ENCODE data around the gene DLEC1. TPM values are rescaled to one million over a fixed set of nuclear protein-coding genes. Genes with fewer than 3 reads are reported as not detected.

Gene DLEC1
- total and polyA plus RNA-seq, 9 of the 15 experiments (the other 6 are each of a cell fraction or from before 2014, with no cell fraction given), result 0.07 to 0.08 TPM; not detected in 7

GRCh38 chr3:38018296-38019266 lies 20.4 kb upstream of the DLEC1 start (continued):
- TF ChIP-seq, protein P1, sequence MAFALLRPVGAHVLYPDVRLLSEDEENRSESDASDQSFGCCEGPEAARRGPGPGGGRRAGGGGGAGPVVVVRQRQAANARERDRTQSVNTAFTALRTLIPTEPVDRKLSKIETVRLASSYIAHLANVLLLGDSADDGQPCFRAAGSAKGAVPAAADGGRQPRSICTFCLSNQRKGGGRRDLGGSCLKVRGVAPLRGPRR (CRISPR knock-in tag; IDR thresholded peaks at IDR 0.05), result no peak
- TF ChIP-seq, protein P2, sequence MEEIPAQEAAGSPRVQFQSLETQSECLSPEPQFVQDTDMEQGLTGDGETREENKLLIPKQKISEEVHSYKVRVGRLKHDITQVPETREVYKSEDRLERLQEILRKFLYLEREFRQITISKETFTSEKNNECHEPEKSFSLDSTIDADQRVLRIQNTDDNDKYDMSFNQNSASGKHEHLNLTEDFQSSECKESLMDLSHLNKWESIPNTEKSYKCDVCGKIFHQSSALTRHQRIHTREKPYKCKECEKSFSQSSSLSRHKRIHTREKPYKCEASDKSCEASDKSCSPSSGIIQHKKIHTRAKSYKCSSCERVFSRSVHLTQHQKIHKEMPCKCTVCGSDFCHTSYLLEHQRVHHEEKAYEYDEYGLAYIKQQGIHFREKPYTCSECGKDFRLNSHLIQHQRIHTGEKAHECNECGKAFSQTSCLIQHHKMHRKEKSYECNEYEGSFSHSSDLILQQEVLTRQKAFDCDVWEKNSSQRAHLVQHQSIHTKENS (CRISPR knock-in tag; IDR thresholded peaks at IDR 0.05), result no peak
- TF ChIP-seq, protein P3, sequence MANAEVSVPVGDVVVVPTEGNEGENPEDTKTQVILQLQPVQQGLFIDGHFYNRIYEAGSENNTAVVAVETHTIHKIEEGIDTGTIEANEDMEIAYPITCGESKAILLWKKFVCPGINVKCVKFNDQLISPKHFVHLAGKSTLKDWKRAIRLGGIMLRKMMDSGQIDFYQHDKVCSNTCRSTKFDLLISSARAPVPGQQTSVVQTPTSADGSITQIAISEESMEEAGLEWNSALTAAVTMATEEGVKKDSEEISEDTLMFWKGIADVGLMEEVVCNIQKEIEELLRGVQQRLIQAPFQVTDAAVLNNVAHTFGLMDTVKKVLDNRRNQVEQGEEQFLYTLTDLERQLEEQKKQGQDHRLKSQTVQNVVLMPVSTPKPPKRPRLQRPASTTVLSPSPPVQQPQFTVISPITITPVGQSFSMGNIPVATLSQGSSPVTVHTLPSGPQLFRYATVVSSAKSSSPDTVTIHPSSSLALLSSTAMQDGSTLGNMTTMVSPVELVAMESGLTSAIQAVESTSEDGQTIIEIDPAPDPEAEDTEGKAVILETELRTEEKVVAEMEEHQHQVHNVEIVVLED (CRISPR knock-in tag; IDR thresholded peaks at IDR 0.05), result no peak
- TF ChIP-seq ZNF592 (IDR thresholded peaks at IDR 0.05) (no peak), STAG1 (CRISPR knock-in tag; IDR thresholded peaks at IDR 0.05; ENCODE audit: borderline replicate concordance) (no peak), PREB (CRISPR knock-in tag; IDR thresholded peaks at IDR 0.05) (no peak), RBM17 (IDR thresholded peaks at IDR 0.05; ENCODE audit: borderline replicate concordance, low read depth, low read length) (no peak), BCOR (IDR thresholded peaks at IDR 0.05) (no peak), OTX1 (CRISPR knock-in tag; IDR thresholded peaks at IDR 0.05) (peak; percentile 70; the same call in 1 of the 2 replicates), HMG20B (CRISPR knock-in tag; IDR thresholded peaks at IDR 0.05) (no peak), IRF9 (tag; IDR thresholded peaks at IDR 0.05) (no peak), ASH1L (IDR thresholded peaks at IDR 0.05; ENCODE audit: borderline replicate concordance, low read depth, partially characterized antibody) (no peak), ZKSCAN1 (IDR thresholded peaks at IDR 0.05; ENCODE audit: low read depth, low read length) (no peak), ZNF431 (CRISPR knock-in tag; IDR thresholded peaks at IDR 0.05) (no peak)
- TF ChIP-seq, protein P4, sequence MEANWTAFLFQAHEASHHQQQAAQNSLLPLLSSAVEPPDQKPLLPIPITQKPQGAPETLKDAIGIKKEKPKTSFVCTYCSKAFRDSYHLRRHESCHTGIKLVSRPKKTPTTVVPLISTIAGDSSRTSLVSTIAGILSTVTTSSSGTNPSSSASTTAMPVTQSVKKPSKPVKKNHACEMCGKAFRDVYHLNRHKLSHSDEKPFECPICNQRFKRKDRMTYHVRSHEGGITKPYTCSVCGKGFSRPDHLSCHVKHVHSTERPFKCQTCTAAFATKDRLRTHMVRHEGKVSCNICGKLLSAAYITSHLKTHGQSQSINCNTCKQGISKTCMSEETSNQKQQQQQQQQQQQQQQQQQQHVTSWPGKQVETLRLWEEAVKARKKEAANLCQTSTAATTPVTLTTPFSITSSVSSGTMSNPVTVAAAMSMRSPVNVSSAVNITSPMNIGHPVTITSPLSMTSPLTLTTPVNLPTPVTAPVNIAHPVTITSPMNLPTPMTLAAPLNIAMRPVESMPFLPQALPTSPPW (CRISPR knock-in tag; IDR thresholded peaks at IDR 0.05), result no peak
